ENCODE data around the gene HOXA3. TPM values are rescaled to one million over a fixed set of nuclear protein-coding genes. Genes with fewer than 3 reads are reported as not detected.
A peak's percentile ranks its signal among the peaks of the same experiment; 100 is the strongest.

Gene HOXA3
- total and polyA plus RNA-seq, 2 of the 13 experiments (the other 11 are each of a cell fraction or from before 2014, with no cell fraction given) = 2.9 to 4.6 TPM

DNA sequence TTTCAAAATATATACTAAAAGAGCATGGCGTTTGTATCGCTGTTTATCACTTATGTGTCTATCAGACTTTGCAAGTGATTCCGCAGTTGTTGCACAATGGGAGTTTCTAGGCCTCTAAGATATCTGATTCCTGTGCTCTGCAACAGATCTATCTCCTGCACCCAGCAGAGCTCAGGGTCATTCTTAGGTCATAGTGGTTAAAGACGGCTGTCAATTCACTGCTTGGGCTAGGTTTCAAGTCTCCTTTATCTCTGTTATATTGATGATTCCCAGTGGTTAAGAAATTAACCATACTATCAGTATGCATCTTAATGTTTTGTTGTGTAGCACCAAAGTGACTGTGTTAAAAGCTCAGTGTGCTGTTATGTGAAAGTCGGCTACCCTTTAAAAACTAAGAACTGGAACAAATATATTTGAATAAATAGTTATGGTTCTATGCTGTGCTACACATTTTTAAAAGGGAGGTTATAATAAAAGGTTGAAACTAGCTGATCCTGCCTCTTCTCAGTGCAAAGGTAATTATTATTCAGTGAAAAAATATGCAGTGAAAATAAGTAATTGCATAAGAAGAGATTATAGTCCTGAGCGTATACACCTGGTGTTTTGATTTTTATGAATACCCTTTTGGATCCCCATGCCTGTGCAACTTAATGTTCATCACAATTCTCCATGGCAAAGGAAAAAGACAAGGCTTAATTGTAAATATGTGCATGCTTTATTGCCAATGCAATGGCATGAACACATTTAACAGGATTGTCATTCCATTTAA, 80.6 kb downstream of the HOXA3 start:
- TF ChIP-seq, protein P1, sequence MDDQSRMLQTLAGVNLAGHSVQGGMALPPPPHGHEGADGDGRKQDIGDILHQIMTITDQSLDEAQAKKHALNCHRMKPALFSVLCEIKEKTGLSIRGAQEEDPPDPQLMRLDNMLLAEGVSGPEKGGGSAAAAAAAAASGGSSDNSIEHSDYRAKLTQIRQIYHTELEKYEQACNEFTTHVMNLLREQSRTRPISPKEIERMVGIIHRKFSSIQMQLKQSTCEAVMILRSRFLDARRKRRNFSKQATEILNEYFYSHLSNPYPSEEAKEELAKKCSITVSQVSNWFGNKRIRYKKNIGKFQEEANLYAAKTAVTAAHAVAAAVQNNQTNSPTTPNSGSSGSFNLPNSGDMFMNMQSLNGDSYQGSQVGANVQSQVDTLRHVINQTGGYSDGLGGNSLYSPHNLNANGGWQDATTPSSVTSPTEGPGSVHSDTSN (CRISPR knock-in tag; IDR thresholded peaks at IDR 0.05; ENCODE audit: borderline replicate concordance) = no peak
- no peak for TF ChIP-seq PCBP2 (optimal IDR thresholded peaks at IDR 0.05; ENCODE audit: low read depth, low read length, poor library complexity, severe bottlenecking)
- TF ChIP-seq, protein P2, sequence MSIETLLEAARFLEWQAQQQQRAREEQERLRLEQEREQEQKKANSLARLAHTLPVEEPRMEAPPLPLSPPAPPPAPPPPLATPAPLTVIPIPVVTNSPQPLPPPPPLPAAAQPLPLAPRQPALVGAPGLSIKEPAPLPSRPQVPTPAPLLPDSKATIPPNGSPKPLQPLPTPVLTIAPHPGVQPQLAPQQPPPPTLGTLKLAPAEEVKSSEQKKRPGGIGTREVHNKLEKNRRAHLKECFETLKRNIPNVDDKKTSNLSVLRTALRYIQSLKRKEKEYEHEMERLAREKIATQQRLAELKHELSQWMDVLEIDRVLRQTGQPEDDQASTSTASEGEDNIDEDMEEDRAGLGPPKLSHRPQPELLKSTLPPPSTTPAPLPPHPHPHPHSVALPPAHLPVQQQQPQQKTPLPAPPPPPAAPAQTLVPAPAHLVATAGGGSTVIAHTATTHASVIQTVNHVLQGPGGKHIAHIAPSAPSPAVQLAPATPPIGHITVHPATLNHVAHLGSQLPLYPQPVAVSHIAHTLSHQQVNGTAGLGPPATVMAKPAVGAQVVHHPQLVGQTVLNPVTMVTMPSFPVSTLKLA (IDR thresholded peaks at IDR 0.05) = no peak
- no peak for TF ChIP-seq ZNF3 (CRISPR knock-in tag; IDR thresholded peaks at IDR 0.05)
- TF ChIP-seq CEBPB (IDR thresholded peaks at IDR 0.05; ENCODE audit: borderline replicate concordance, low read depth, low read length) = peak; percentile 64; the same call in 1 of the 2 replicates
- H4K20me1 ChIP-seq (ENCODE audit: insufficient read depth, low read length) = no peaks in the 10 kb centered on the region
- no peak overlapping the region for H3K27ac ChIP-seq (ENCODE audit: extremely low read length, insufficient read depth, low read length)
- H3K9me3 ChIP-seq (ENCODE audit: low read length) = no peaks in the 10 kb centered on the region
- 2% methylated on average over 6 of the region's 6 CpGs for WGBS (ENCODE audit: low lambda C conversion rate)
- POLR2A ChIA-PET = no interaction called here
- H3K4me2 ChIP-seq (ENCODE audit: low read depth, low read length) = no peak overlapping the region
- H2AFZ ChIP-seq (ENCODE audit: low read length) = no peak overlapping the region
- no peaks in the 10 kb centered on the region for H3K27me3 ChIP-seq (ENCODE audit: control insufficient read depth in 1 of 2, insufficient read depth in 2 of 2, low read length in 2 of 2)
- no peaks in the 10 kb centered on the region for H3K36me3 ChIP-seq (replicated peaks in 1 of 2; ENCODE audit: control insufficient read depth in 1 of 2, insufficient read depth in 2 of 2, low read length in 2 of 2)
- intact Hi-C loops (cut with micrococcal nuclease; ENCODE audit: unreplicated experiment) = no loop called here
- H3K79me2 ChIP-seq (ENCODE audit: insufficient read depth, low read length) = no peaks in the 10 kb centered on the region
- in situ Hi-C loops (cut with HindIII; ENCODE audit: extremely low pct_ligation_motif_present, low pct_unique_long_range_greater_than_20kb) = no loop called here
- no peak overlapping the region for H3K9ac ChIP-seq (ENCODE audit: insufficient read depth, low read depth, low read length)
- BruUV-seq (replicated peaks) = no TSS peak
- H3K4me3 ChIP-seq (replicated peaks in 1 of 3; ENCODE audit: insufficient read depth in 1 of 3, low read depth in 2 of 3, low read length in 3 of 3) = no peak overlapping the region
- DNase-seq (ENCODE audit: low spot score) (no peak), FAIRE-seq (no peak), ATAC-seq (no peak)
- CTCF ChIA-PET (ENCODE audit: low intra/inter-chr PET ratio, low total read pairs) = no interaction called here
- H3K4me1 ChIP-seq (ENCODE audit: insufficient read depth, low read length) = no peaks in the 10 kb centered on the region

Measured in HepG2 (cell line).